Small intestine (tissue), 7 donors: ENCODE data around the gene FCGR3A. TPM values are rescaled to one million over a fixed set of nuclear protein-coding genes. Genes with fewer than 3 reads are reported as not detected.

Source experiments
- DNase-seq, 2 donors: peaks; one replicate each; pipeline versions ENCODE4 v3.0.0 to v3.0.0-alpha.2; 2013
- FAIRE-seq: peaks from 2 replicates; lab custom pipeline; 2012; peaks lifted over from hg19 to GRCh38; lab: Jason Lieb, UNC
- H3K27ac ChIP-seq, 3 donors: one replicate each; pipeline ENCODE4 v1.5.1; 2013; ENCODE audit warnings: low read length in 2 of 3, mild to moderate bottlenecking in 2 of 3, control low read depth in 1 of 3, inconsistent platforms in 1 of 3, low read depth in 1 of 3, moderate library complexity in 1 of 3
- H3K27me3 ChIP-seq, 3 donors: one replicate each; pipeline ENCODE4 v1.6.1; 2013; ENCODE audit warnings: low read length in 3 of 3, inconsistent platforms in 1 of 3; ENCODE audit not compliant: control insufficient read depth in 3 of 3, insufficient read depth in 3 of 3
- H3K36me3 ChIP-seq, 3 donors: one replicate each; pipeline ENCODE4 v1.6.1; 2013; ENCODE audit warnings: low read length in 3 of 3, inconsistent platforms in 1 of 3, low read depth in 1 of 3, mild to moderate bottlenecking in 1 of 3, moderate library complexity in 1 of 3; ENCODE audit not compliant: control insufficient read depth in 3 of 3, insufficient read depth in 2 of 3
- H3K4me1 ChIP-seq, 3 donors: one replicate each; pipeline ENCODE4 v1.6.1; 2013; ENCODE audit warnings: low read length in 2 of 3, inconsistent platforms in 1 of 3, low read depth in 1 of 3, mild to moderate bottlenecking in 1 of 3, moderate library complexity in 1 of 3; ENCODE audit not compliant: control insufficient read depth in 3 of 3, insufficient read depth in 2 of 3
- H3K4me3 ChIP-seq, 3 donors: one replicate each; pipeline ENCODE4 v1.5.1; 2013; ENCODE audit warnings: low read length in 3 of 3, control low read depth in 1 of 3, inconsistent platforms in 1 of 3, low read depth in 1 of 3, mild to moderate bottlenecking in 1 of 3, moderate library complexity in 1 of 3
- H3K9me3 ChIP-seq, 2 donors: one replicate each; pipeline ENCODE4 v1.6.1; 2013; ENCODE audit warnings: low read depth in 1 of 2, low read length in 1 of 2; ENCODE audit not compliant: control insufficient read depth in 2 of 2, insufficient read depth in 1 of 2
- WGBS, 3 donors: extraction: QIAGEN DNeasy Blood & Tissue Kit; methylation state at CpG; one replicate each; pipeline ENCODE4 v1.1.7; 2013; 5-methylcytosine and 5-hydroxymethylcytosine counted together
- polyA plus RNA-seq, 4 donors: library from polyadenylated mRNA; stranded (reverse) in 3 of 4; unstranded in 1 of 4; fragments of 200-250 nt in 3 of 4; fragments of 120-200 nt in 1 of 4; gene quantifications; one replicate each; pipeline versions ENCODE4 v1.2.1 to v1.2.3, GENCODE V29; 2013
- donor health status: healthy with polysubstance abuse.
- donor health status: control.
- donor health status: control.
- donor health status: Bipolar disorder and iron deficiency.
- donor health status: healthy.

FCGR3A gene
- polyA plus RNA-seq, 4 donors, result 1.3 to 19.5 (median 2.4) TPM

- H3K4me3 ChIP-seq, result no peak overlapping the region
- no peaks in the 10 kb centered on the region for H3K9me3 ChIP-seq
- FAIRE-seq (no peak), DNase-seq (no peak)
- no peak overlapping the region for H3K27ac ChIP-seq
- peaks cover 0 to 16% (median 2%) of the 10 kb centered on the region in 3 donors for H3K27me3 ChIP-seq
- peaks cover 0 to 3% (median 0%) of the 10 kb centered on the region in 3 donors for H3K4me1 ChIP-seq
- H3K36me3 ChIP-seq, result no peaks in the 10 kb centered on the region
Measured at GRCh38 chr1:161503394-161503748, 46.2 kb downstream of the FCGR3A start.

GRCh38 chr1:161502641-161503393 lies 46.8 kb downstream of the FCGR3A start:
- no peak for FAIRE-seq
- H3K27me3 ChIP-seq, result peaks cover 0 to 17% (median 2%) of the 10 kb centered on the region in 3 donors
- WGBS, 3 donors, result 60 to 88% (median 70%) methylated on average over 1 of the region's 1 CpG
- H3K4me3 ChIP-seq, result no peak overlapping the region
- H3K36me3 ChIP-seq, result no peaks in the 10 kb centered on the region
- H3K4me1 ChIP-seq, result peaks cover 0 to 3% (median 0%) of the 10 kb centered on the region in 3 donors
- H3K9me3 ChIP-seq, result no peaks in the 10 kb centered on the region
- DNase-seq, result no peak
- no peak overlapping the region for H3K27ac ChIP-seq

- Histone ChIP-seq H3K4me3 (no peak overlapping the region), H3K9me3 (no peaks in the 10 kb centered on the region), H3K36me3 (no peaks in the 10 kb centered on the region), H3K27ac (no peak overlapping the region), H3K4me1 (peaks cover 0 to 3% (median 0%) of the 10 kb centered on the region in 3 donors), H3K27me3 (peaks cover 0 to 17% (median 2%) of the 10 kb centered on the region in 3 donors)
- no peak for FAIRE-seq
- WGBS, 3 donors, result 58 to 74% (median 59%) methylated on average over 4 of the region's 4 CpGs
- DNase-seq, result no peak
Measured at GRCh38 chr1:161502181-161502580, 47.4 kb downstream of the FCGR3A start.

- no peaks in the 10 kb centered on the region for H3K36me3 ChIP-seq
- DNase-seq (no peak), FAIRE-seq (no peak)
- 82 to 94% (median 86%) methylated on average over 1 of the region's 1 CpG for WGBS, 3 donors
- no peak overlapping the region for H3K27ac ChIP-seq
- no peak overlapping the region for H3K4me3 ChIP-seq
- H3K27me3 ChIP-seq, result peaks cover 0 to 15% (median 2%) of the 10 kb centered on the region in 3 donors
- H3K4me1 ChIP-seq, result peaks cover 0 to 3% (median 0%) of the 10 kb centered on the region in 3 donors
- H3K9me3 ChIP-seq, result no peaks in the 10 kb centered on the region
Measured at GRCh38 chr1:161501234-161501633, 48.4 kb downstream of the FCGR3A start.

GRCh38 chr1:161499099-161500039 lies 50.2 kb downstream of the FCGR3A start:
- FAIRE-seq, result no peak
- peak overlapping the region in 1 of 3 donors; percentile 32 for H3K27ac ChIP-seq

GRCh38 chr1:161498646-161499045 lies 51.0 kb downstream of the FCGR3A start:
- DNase-seq (no peak), FAIRE-seq (no peak)
- no peaks in the 10 kb centered on the region for H3K36me3 ChIP-seq
- H3K27me3 ChIP-seq, result peaks cover 0 to 21% (median 4%) of the 10 kb centered on the region in 3 donors
- H3K4me3 ChIP-seq, result no peak overlapping the region
- peaks cover 0 to 3% (median 0%) of the 10 kb centered on the region in 3 donors for H3K4me1 ChIP-seq
- WGBS, 3 donors, result 89 to 98% (median 96%) methylated on average over 2 of the region's 2 CpGs
- no peak overlapping the region for H3K27ac ChIP-seq
- no peaks in the 10 kb centered on the region for H3K9me3 ChIP-seq

More at GRCh38 chr1:161499099-161500039, 50.2 kb downstream of the FCGR3A start:
- H3K4me1 ChIP-seq, result peaks cover 0 to 3% (median 0%) of the 10 kb centered on the region in 3 donors
- 73 to 85% (median 82%) methylated on average over 8 of the region's 8 CpGs for WGBS, 3 donors
- peaks cover 0 to 18% (median 4%) of the 10 kb centered on the region in 3 donors for H3K27me3 ChIP-seq
- no peaks in the 10 kb centered on the region for H3K36me3 ChIP-seq
- H3K9me3 ChIP-seq, result no peaks in the 10 kb centered on the region
- no peak overlapping the region for H3K4me3 ChIP-seq
- DNase-seq, result no peak

- no peak overlapping the region for H3K4me3 ChIP-seq
- peaks cover 0 to 3% (median 0%) of the 10 kb centered on the region in 3 donors for H3K4me1 ChIP-seq
- FAIRE-seq (no peak), DNase-seq (no peak)
- H3K27ac ChIP-seq, result no peak overlapping the region
- no peaks in the 10 kb centered on the region for H3K36me3 ChIP-seq
- WGBS, 3 donors, result 86 to 100% (median 90%) methylated on average over 1 of the region's 1 CpG
- peaks cover 0 to 21% (median 6%) of the 10 kb centered on the region in 3 donors for H3K27me3 ChIP-seq
- H3K9me3 ChIP-seq, result no peaks in the 10 kb centered on the region
Measured at GRCh38 chr1:161497961-161498360, 51.7 kb downstream of the FCGR3A start.

- Histone ChIP-seq H3K27ac (no peak overlapping the region), H3K4me3 (no peak overlapping the region), H3K4me1 (peaks cover 0 to 3% (median 0%) of the 10 kb centered on the region in 3 donors), H3K36me3 (no peaks in the 10 kb centered on the region), H3K27me3 (peaks cover 0 to 31% (median 12%) of the 10 kb centered on the region in 3 donors), H3K9me3 (no peaks in the 10 kb centered on the region)
- DNase-seq, result no peak
- no peak for FAIRE-seq
Measured at GRCh38 chr1:161495490-161495889, 54.1 kb downstream of the FCGR3A start.
